HepG2 (cell line): ENCODE data around the gene RIMKLB. TPM values are rescaled to one million over a fixed set of nuclear protein-coding genes. Genes with fewer than 3 reads are reported as not detected.

Experiments
- ATAC-seq: fragments of 200-7000 bp; cut with Tn5 transposase; 3 replicates; pipeline ENCODE4 v1.9.1; 2020; ENCODE audit warnings: mild to moderate bottlenecking, moderate library complexity
- BruUV-seq: library from RNA; stranded (reverse); fragments of 400-500 nt; replicated peaks from 2 replicates; lab custom pipeline; 2021; lab: Mats Ljungman, UMichigan
- CTCF ChIA-PET: fragments of 300-600 bp; formaldehyde crosslinking; extraction: SDS; loops from one replicate; lab custom pipeline; 2021; ENCODE audit warnings: low total read pairs, inconsistent platforms, low intra/inter-chr PET ratio; lab: Yijun Ruan, JAX
- POLR2A ChIA-PET: fragments of 350-600 bp; sonication (Branson Sonifier 250); formaldehyde crosslinking; loops from one replicate; lab custom pipeline; 2020; ENCODE audit warnings: antibody characterized with exemption, inconsistent platforms; lab: Yijun Ruan, JAX
- DNase-seq: peaks from one replicate; pipeline ENCODE4 v3.0.0-alpha.2; 2015; ENCODE audit warnings: low spot score
- FAIRE-seq: peaks from 3 replicates; lab custom pipeline; 2011; peaks lifted over from hg19 to GRCh38; lab: Jason Lieb, UNC
- H2AFZ ChIP-seq: one replicate; pipeline ENCODE4 v1.6.1; 2011; ENCODE audit warnings: low read length, inconsistent platforms
- H3K27ac ChIP-seq: fragments of 300-600 bp; 3 replicates; pipeline ENCODE4 v1.8.0; 2011; ENCODE audit warnings: mixed run types, mild to moderate bottlenecking, mixed read lengths, low read length, inconsistent platforms; ENCODE audit not compliant: insufficient read depth; ENCODE audit errors: extremely low read length
- H3K27me3 ChIP-seq, 2 experiments: fragments of 200-600 bp in 1 of 2; 2 replicates in 1 of 2; 3 replicates in 1 of 2; pipeline versions ENCODE4 v1.6.0 to v1.8.0; 2011; ENCODE audit warnings: low read length in 2 of 2, mild to moderate bottlenecking in 2 of 2, moderate library complexity in 2 of 2, inconsistent platforms in 1 of 2; ENCODE audit not compliant: insufficient read depth in 2 of 2, control insufficient read depth in 1 of 2
- H3K36me3 ChIP-seq, 2 experiments: fragments of 200-600 bp in 1 of 2; replicated peaks in 1 of 2; 2 replicates in 1 of 2; 3 replicates in 1 of 2; pipeline versions ENCODE4 v1.5.1 to v1.8.0; 2011; ENCODE audit warnings: low read length in 2 of 2, inconsistent platforms in 1 of 2; ENCODE audit not compliant: insufficient read depth in 2 of 2, control insufficient read depth in 1 of 2
- H3K4me1 ChIP-seq: 2 replicates; pipeline ENCODE4 v1.5.1; 2012; ENCODE audit warnings: low read length, inconsistent platforms; ENCODE audit not compliant: insufficient read depth
- H3K4me2 ChIP-seq: 2 replicates; pipeline ENCODE4 v1.6.0; 2011; ENCODE audit warnings: low read depth, low read length, inconsistent platforms
- H3K4me3 ChIP-seq, 3 experiments: fragments of 200-600 bp in 1 of 3; sonication (generic), shearing (Covaris generic) in 1 of 3; replicated peaks in 1 of 3; 2 replicates each; pipeline ENCODE4 v1.5.1; 2011 to 2016; ENCODE audit warnings: low read length in 3 of 3, inconsistent platforms in 2 of 3, low read depth in 2 of 3, mild to moderate bottlenecking in 2 of 3, control low read depth in 1 of 3, mixed read lengths in 1 of 3; ENCODE audit not compliant: insufficient read depth in 1 of 3
- H3K79me2 ChIP-seq: one replicate; pipeline ENCODE4 v1.6.1; 2011; ENCODE audit warnings: low read length, inconsistent platforms; ENCODE audit not compliant: insufficient read depth
- H3K9ac ChIP-seq: 2 replicates; pipeline ENCODE4 v1.6.0; 2011; ENCODE audit warnings: mild to moderate bottlenecking, low read depth, low read length, inconsistent platforms; ENCODE audit not compliant: insufficient read depth
- H3K9me3 ChIP-seq: 2 replicates; pipeline ENCODE4 v1.5.1; 2012; ENCODE audit warnings: mild to moderate bottlenecking, low read length
- H4K20me1 ChIP-seq: 2 replicates; pipeline ENCODE4 v1.6.0; 2011; ENCODE audit warnings: inconsistent platforms, mild to moderate bottlenecking, low read length, moderate library complexity; ENCODE audit not compliant: insufficient read depth
- CAMTA2 ChIP-seq: sonication (generic); formaldehyde crosslinking; IDR thresholded peaks from 2 replicates; pipeline ENCODE4 v1.4.0; 2020; ENCODE audit warnings: mild to moderate bottlenecking, missing genetic modification reagents, borderline replicate concordance
- FOXJ3 ChIP-seq: sonication (generic); formaldehyde crosslinking; IDR thresholded peaks from 2 replicates; pipeline ENCODE4 v1.4.0; 2020; ENCODE audit warnings: missing genetic modification reagents, mild to moderate bottlenecking, borderline replicate concordance
- HIVEP1 ChIP-seq: sonication (generic); formaldehyde crosslinking; IDR thresholded peaks from 2 replicates; pipeline ENCODE4 v1.4.0; 2020; ENCODE audit warnings: mild to moderate bottlenecking, missing genetic modification reagents
- PAF1 ChIP-seq: IDR thresholded peaks from 2 replicates; pipeline ENCODE4 v1.6.1; 2016; ENCODE audit warnings: missing genetic modification reagents, missing compliant biosample characterization
- POLR2G ChIP-seq: fragments of 200-400 bp; formaldehyde crosslinking; IDR thresholded peaks from 2 replicates; pipeline ENCODE4 v1.6.1; 2018; ENCODE audit warnings: mild to moderate bottlenecking, low read depth, low read length, moderate library complexity
- ZBTB4 ChIP-seq: sonication (generic); formaldehyde crosslinking; IDR thresholded peaks from 2 replicates; pipeline ENCODE4 v1.4.0; 2020; ENCODE audit warnings: missing genetic modification reagents, mild to moderate bottlenecking, borderline replicate concordance
- ZFAT ChIP-seq: sonication (generic); formaldehyde crosslinking; conservative IDR thresholded peaks from 2 replicates; pipeline ENCODE4 v1.8.1; 2023; ENCODE audit warnings: missing genetic modification reagents, inconsistent platforms
- ZNF10 ChIP-seq: sonication (generic); formaldehyde crosslinking; IDR thresholded peaks from 2 replicates; pipeline ENCODE4 v1.4.0; 2020; ENCODE audit warnings: mild to moderate bottlenecking, low read depth, missing genetic modification reagents, borderline replicate concordance
- ZNF382 ChIP-seq: sonication (generic); formaldehyde crosslinking; IDR thresholded peaks from 2 replicates; pipeline ENCODE4 v1.5.0; 2020; ENCODE audit warnings: missing genetic modification reagents, mild to moderate bottlenecking, borderline replicate concordance
- ZNF770 ChIP-seq: sonication (generic); formaldehyde crosslinking; IDR thresholded peaks from 2 replicates; pipeline ENCODE4 v1.5.0; 2020; ENCODE audit warnings: mild to moderate bottlenecking, missing genetic modification reagents
- WGBS: methylation state at CpG from one replicate; pipeline ENCODE4 v1.1.6; 2017; ENCODE audit warnings: low lambda C conversion rate; 5-methylcytosine and 5-hydroxymethylcytosine counted together
- in situ Hi-C: cut with HindIII; loops from 2 replicates; pipeline ENCODE4 v1.10.0; 2017; ENCODE audit warnings: low pct_unique_long_range_greater_than_20kb; ENCODE audit not compliant: extremely low pct_ligation_motif_present
- intact Hi-C: fragments of 100-400 bp; cut with micrococcal nuclease; formaldehyde crosslinking; loops from one replicate; pipeline ENCODE4 v1.10.0; 2022; ENCODE audit not compliant: unreplicated experiment
- polyA plus RNA-seq, 8 experiments: library from polyadenylated mRNA; depleted of rRNA in 3 of 8; stranded (reverse) in 7 of 8; unstranded in 1 of 8; fragments of >200 nt; fragmentation: Illumina TruSeq in 4 of 8; extraction: Trizol in 4 of 8; gene quantifications; 2 replicates each; pipeline versions ENCODE4 v1.2.1 to v1.2.3, GENCODE V29; 2011 to 2016; ENCODE audit warnings: low read depth in 4 of 8, missing spikeins in 1 of 8, mixed read lengths in 1 of 8; ENCODE audit not compliant: insufficient read depth in 1 of 8
- total RNA-seq, 5 experiments: library from RNA; depleted of rRNA; stranded (reverse); fragments of >200 nt; fragmentation: Illumina TruSeq; extraction: Trizol; gene quantifications; 2 replicates each; pipeline ENCODE4 v1.2.3, GENCODE V29; 2016; ENCODE audit warnings: low read depth in 1 of 5

The RIMKLB gene
- total and polyA plus RNA-seq, 2 of the 13 experiments (the other 11 are each of a cell fraction or from before 2014, with no cell fraction given): 0.33 to 0.40 TPM

GRCh38 chr12:8722286-8722800 is 24.6 kb downstream of the RIMKLB start:
- Histone ChIP-seq H3K4me2 (no peak overlapping the region), H3K9ac (no peak overlapping the region)
- ATAC-seq: no peak
- intact Hi-C loops: no loop called here
- POLR2A ChIA-PET: no interaction called here
- TF ChIP-seq ZFAT (CRISPR knock-in tag) (no peak), ZNF770 (CRISPR knock-in tag) (no peak), PAF1 (CRISPR knock-in tag) (no peak), ZNF10 (CRISPR knock-in tag) (no peak), HIVEP1 (CRISPR knock-in tag) (no peak), CAMTA2 (CRISPR knock-in tag) (no peak), ZNF382 (CRISPR knock-in tag) (no peak), FOXJ3 (CRISPR knock-in tag) (no peak), POLR2G (no peak), ZBTB4 (no peak)
- TF ChIP-seq, all 625 proteins: peak for 0
- Histone ChIP-seq H3K4me3 (no peak overlapping the region), H2AFZ (no peak overlapping the region), H3K9me3 (no peaks in the 10 kb centered on the region), H3K27ac (no peak overlapping the region), H3K4me1 (no peaks in the 10 kb centered on the region), H3K27me3 (no peaks in the 10 kb centered on the region), H4K20me1 (no peaks in the 10 kb centered on the region), H3K36me3 (no peaks in the 10 kb centered on the region), H3K79me2 (no peaks in the 10 kb centered on the region)
- WGBS: 46% methylated on average over 3 of the region's 3 CpGs
- CTCF ChIA-PET: no interaction called here
- no peak for DNase-seq
- BruUV-seq: no TSS peak
- in situ Hi-C loops: no loop called here
- FAIRE-seq: no peak
